Lung microvascular endothelial cell (primary cell): ENCODE measurements around the gene CASK. TPM values are rescaled to one million over a fixed set of nuclear protein-coding genes. Genes with fewer than 3 reads are reported as not detected.

Experiments
- DNase-seq, 2 donors: peaks; one replicate each; pipeline versions ENCODE4 v3.0.0 to v3.0.0-alpha.2; 2010; ENCODE audit warnings: low read depth in 2 of 2
- total RNA-seq: library from RNA; depleted of rRNA; stranded (reverse); fragments of >200 nt; gene quantifications from 2 replicates; pipeline ENCODE4 v1.2.1, GENCODE V29; 2014

CASK gene
- total RNA-seq, 1 donor from 2014 or later: 47.8 TPM

- no peak for DNase-seq
Observed at GRCh38 chrX:41837270-41837944, 85.9 kb downstream of the CASK start.

DNA sequence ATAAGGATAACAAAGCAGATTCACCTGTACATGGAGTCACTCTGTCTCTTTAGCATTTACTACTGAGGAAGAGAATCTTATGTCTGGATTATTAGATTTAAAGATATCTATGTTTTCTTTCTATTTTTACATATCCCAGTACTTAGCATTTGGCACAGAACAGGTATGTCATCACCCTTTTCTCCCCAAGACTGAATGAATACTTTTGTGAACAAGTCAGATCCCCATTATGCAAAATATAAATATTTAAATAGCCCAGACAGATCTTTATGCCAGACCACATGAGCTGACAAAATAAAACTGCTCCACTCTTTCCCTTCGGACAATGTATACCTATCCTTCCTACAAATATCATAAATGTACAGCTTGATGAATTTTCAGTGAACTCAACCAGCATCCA lies 94.5 kb downstream of the CASK start:
- DNase-seq: no peak

DNA sequence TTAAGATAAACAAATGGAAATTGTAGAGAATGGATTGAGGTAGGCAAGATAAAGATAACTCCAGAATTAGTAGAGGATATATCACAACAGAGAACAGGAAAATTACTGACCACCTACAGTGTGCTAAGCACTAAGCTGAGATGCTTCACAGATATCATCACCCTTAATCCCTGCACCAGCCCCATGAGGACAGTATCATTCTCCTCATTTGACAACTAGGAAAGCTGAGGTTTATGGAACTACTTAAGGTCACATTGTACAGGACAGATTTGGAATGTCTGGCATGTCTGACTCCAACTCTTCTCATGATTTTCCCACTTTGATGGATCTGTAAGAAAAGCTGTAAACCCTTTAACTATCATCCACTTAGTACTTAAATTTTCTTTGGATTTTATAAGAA lies 95.5 kb downstream of the CASK start:
- no peak for DNase-seq

DNA sequence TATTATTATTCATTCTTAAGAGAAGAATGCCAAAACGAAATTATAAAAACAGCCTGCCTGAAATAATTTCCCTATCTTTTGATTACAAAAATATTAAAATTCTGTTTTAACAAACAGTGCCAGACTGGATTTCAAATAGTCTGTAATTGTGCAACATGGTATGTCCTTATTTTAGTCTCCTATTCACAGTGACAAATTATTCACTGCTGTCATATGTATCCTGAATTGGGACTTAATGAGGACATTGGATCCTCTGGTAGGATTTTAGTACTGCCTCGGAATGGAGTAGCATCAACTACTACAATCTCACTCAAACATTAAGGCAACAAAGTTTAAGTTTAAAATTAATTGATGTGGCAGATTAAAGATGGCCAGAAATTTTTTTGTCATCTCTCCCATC lies 97.6 kb downstream of the CASK start:
- DNase-seq: no peak

DNA sequence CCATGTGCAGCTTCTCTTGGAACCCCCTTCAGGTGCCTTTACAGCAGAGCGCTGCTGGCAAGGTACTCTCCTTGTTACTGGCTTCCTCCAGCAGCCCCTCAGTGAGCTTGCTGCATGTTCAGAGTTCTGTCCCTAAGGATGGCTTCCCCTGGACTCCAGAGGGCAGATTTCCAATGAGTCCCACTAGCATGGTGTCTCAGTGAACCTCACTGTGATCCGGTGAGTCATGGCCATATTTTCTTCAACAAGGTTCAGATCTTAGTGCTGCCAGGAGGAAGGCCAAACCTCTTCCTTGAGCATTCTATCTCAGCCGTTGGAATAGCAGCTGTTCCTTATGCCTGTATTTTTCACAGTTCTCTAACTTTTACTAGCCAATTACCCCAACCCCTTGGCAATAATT lies 98.8 kb downstream of the CASK start:
- peak in 1 of 2 donors; percentile 39 for DNase-seq

DNA sequence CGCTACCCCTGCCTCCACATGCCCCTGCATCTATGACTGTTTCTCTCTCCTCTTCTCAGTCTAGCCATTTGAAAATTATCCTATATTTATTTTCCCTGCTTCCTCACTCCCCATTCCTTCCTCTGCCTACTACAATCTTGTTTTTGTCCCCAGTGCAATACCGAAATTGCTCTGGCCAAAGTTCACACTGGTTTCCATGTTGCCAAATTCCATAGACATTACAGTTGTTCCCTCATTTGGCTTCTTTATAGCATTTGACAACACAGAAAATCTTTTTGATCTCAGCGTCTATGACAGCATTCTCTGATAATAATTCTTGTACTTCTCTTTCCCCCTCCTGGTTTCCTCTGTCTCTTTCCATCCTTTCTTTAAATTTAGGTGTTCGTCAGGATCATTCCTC lies 100.0 kb downstream of the CASK start:
- no peak for DNase-seq

GRCh38 chrX:41822892-41823291 lies 100.5 kb downstream of the CASK start:
- no peak for DNase-seq

GRCh38 chrX:41808047-41808446 lies 115.3 kb downstream of the CASK start:
- DNase-seq: no peak

GRCh38 chrX:41802958-41803357 lies 120.4 kb downstream of the CASK start:
- DNase-seq: peak in 1 of 2 donors; percentile 14

DNA sequence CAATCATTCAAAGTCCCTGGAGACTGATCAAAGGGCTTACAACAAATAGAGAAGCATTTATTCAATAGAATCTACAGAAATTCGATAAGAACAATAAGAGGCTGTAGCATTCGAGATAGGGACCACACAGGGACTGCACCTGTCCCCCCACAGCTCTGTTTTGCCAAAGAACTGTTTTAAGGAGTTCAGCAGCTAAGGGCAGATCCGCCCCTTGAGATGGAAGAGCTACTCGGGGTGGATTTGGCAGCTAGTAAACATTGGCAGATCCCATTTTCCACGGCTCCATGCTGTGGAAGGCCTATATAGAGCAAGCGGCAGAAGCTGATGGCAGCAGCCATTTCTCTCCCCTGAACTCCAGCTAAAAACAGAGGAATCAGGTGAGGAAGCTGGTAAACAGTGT lies 123.7 kb downstream of the CASK start:
- no peak for DNase-seq

DNA sequence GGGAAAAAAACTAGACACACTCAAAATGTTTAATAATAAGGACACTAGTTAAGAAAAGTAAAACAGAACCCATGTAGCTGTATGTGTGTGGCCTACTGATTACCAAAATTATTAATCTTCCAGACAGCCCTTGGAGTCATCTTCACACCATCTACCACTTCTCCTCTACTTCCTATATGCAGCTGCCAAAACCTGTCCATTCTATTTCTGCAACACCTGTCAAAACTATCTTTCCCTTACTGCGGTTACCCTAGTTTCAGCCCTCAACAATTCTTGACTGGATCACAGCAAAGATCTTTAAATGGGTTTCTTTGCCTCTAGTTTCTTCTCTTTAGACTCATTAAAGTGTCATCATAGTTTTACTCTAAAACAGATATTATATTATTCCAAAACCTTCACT lies 126.8 kb downstream of the CASK start:
- DNase-seq: no peak

DNA sequence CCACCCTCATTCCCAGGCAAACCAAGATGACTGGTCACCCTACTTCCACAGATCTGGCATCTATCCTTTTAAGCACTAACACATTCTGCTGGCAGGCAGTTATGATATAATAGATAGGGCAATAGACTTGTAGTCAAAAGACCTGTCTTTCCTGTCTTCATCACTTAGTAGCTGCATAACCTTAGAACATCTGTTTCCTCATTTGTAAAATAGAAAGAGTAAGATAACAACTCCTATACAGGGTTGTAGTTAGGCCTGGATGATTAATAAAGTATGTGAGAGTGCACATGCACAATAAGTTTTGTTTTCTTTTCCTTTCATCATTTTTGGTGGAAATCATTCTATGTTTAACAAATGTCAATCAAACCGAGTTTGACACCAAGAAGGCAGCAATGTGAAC lies 127.3 kb downstream of the CASK start:
- no peak for DNase-seq

- no peak for DNase-seq
Observed at GRCh38 chrX:41789374-41789773, 134.0 kb downstream of the CASK start.

GRCh38 chrX:41785685-41786084 lies 137.7 kb downstream of the CASK start:
- no peak for DNase-seq

- DNase-seq: peak; percentile 45 to 62
Observed at GRCh38 chrX:41781500-41781899, 141.9 kb downstream of the CASK start.

GRCh38 chrX:41779941-41780340 lies 143.4 kb downstream of the CASK start:
- no peak for DNase-seq

DNA sequence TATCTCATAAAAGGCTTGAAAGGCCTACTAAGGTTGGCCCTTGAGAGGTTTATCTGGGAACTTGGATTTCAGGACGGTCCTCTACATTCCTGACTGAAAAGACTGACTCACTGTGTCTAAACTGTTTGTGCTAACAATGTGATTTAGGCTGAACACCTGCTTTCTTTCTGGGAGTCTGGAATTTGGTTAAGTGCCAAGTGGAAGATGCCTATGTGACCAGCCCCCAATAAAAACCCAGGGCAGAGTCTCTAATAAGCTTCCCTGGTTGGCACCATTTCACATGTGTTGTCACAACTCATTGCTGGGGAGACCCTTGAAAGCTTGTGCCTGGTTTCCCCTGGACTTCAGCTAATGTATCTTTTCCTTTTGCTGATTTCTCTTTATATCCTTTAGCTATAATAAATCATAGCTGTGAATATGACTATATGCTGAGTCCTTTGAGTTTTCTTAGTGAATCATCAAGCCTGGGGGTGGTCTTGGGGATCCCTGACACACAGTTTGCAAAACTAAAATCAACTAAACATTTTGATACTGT lies 144.3 kb downstream of the CASK start:
- DNase-seq: peak; percentile 27 to 65

- DNase-seq: no peak
Observed at GRCh38 chrX:41761702-41762101, 161.7 kb downstream of the CASK start.

- no peak for DNase-seq
Observed at GRCh38 chrX:41761169-41761568, 162.2 kb downstream of the CASK start.

- peak; percentile 52 to 53 for DNase-seq
Observed at GRCh38 chrX:41759817-41760216, 163.5 kb downstream of the CASK start.

GRCh38 chrX:41758401-41758800 lies 165.0 kb downstream of the CASK start:
- DNase-seq: peak in 1 of 2 donors; percentile 71

DNA sequence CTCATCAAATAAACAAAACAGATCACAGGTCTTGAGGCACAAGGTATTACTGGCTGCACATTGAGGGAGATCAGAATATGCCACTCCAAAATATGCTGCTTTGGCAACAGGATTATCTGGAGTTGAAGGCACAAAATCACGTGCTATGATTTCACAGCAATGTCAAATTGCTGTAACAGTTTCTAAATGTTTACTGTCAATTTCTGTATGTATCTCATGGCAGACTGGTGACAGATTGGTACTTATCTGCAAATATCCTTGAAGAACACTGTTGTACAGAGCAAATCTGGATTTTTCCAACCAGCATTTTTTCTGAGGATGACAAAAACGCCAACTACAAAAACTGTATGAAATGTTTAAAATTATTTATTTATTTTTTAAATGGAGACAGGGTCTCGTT lies 172.6 kb downstream of the CASK start:
- DNase-seq: no peak

GRCh38 chrX:41739871-41740270 lies 183.5 kb downstream of the CASK start:
- DNase-seq: no peak

- DNase-seq: no peak
Observed at GRCh38 chrX:41737065-41737464, 186.3 kb downstream of the CASK start.
